ENCODE data around the gene DIPK1A. TPM values are rescaled to one million over a fixed set of nuclear protein-coding genes. Genes with fewer than 3 reads are reported as not detected.

The DIPK1A gene
- total RNA-seq, 1 experiment from 2014 or later = 1.0 TPM

- Histone ChIP-seq H4K20me1 (ENCODE audit: low read length) (no peaks in the 10 kb centered on the region), H3K27ac (ENCODE audit: low read length) (no peak overlapping the region), H3K9ac (ENCODE audit: low read length) (no peak overlapping the region), H2AFZ (ENCODE audit: low read length) (no peak overlapping the region), H3K27me3 (ENCODE audit: low read length) (no peaks in the 10 kb centered on the region), H3K4me3 (ENCODE audit: low read length) (no peak overlapping the region), H3F3A (ENCODE audit: low read length, unreplicated experiment) (no peaks in the 10 kb centered on the region), H3K4me1 (ENCODE audit: insufficient read depth, low read length) (peaks cover 12% of the 10 kb centered on the region), H3K9me2 (replicated peaks; ENCODE audit: low read length) (no peaks in the 10 kb centered on the region), H3K36me3 (ENCODE audit: low read depth, low read length) (no peaks in the 10 kb centered on the region), H3K79me2 (ENCODE audit: low read length) (no peaks in the 10 kb centered on the region), H3K4me2 (ENCODE audit: low read length) (no peak overlapping the region), H3K9me3 (ENCODE audit: low read length) (no peaks in the 10 kb centered on the region)
- DNase-seq (no peak), ATAC-seq (no peak)
- POLR2A ChIA-PET (ENCODE audit: unreplicated experiment) = no interaction called here
- intact Hi-C loops (cut with micrococcal nuclease) = no loop called here
- TF ChIP-seq EZH2phosphoT487 (IDR thresholded peaks at IDR 0.05; ENCODE audit: borderline replicate concordance, low read length) (no peak), CTCF (conservative IDR thresholded peaks at IDR 0.05; ENCODE audit: low read depth, low read length) (no peak), EZH2 (IDR thresholded peaks at IDR 0.05; ENCODE audit: low read length, unreplicated experiment) (no peak)
- CTCF ChIA-PET = no interaction called here
- BruUV-seq (replicated peaks) = no TSS peak
Measured at GRCh38 chr1:92945748-92946270, 15.5 kb downstream of the DIPK1A start.

GRCh38 chr1:92944901-92945747 lies 16.1 kb downstream of the DIPK1A start:
- no peak overlapping the region for H3K4me3 ChIP-seq (ENCODE audit: low read length)
- no TSS peak for BruUV-seq (replicated peaks)
- no peaks in the 10 kb centered on the region for H3K27me3 ChIP-seq (ENCODE audit: low read length)
- ChIA-PET POLR2A (ENCODE audit: unreplicated experiment) (no interaction called here), CTCF (no interaction called here)
- H3K9me3 ChIP-seq (ENCODE audit: low read length) = no peaks in the 10 kb centered on the region
- no peaks in the 10 kb centered on the region for H3K36me3 ChIP-seq (ENCODE audit: low read depth, low read length)
- no peak for ATAC-seq
- no peaks in the 10 kb centered on the region for H3K9me2 ChIP-seq (replicated peaks; ENCODE audit: low read length)
- H2AFZ ChIP-seq (ENCODE audit: low read length) = no peak overlapping the region
- no peak overlapping the region for H3K4me2 ChIP-seq (ENCODE audit: low read length)
- TF ChIP-seq CTCF (conservative IDR thresholded peaks at IDR 0.05; ENCODE audit: low read depth, low read length) = no peak
- TF ChIP-seq EZH2phosphoT487 (IDR thresholded peaks at IDR 0.05; ENCODE audit: borderline replicate concordance, low read length) = no peak
- H3K9ac ChIP-seq (ENCODE audit: low read length) = no peak overlapping the region
- DNase-seq = no peak
- no peaks in the 10 kb centered on the region for H3F3A ChIP-seq (ENCODE audit: low read length, unreplicated experiment)
- H3K79me2 ChIP-seq (ENCODE audit: low read length) = no peaks in the 10 kb centered on the region
- no peak overlapping the region for H3K27ac ChIP-seq (ENCODE audit: low read length)
- intact Hi-C loops (cut with micrococcal nuclease) = no loop called here
- no peaks in the 10 kb centered on the region for H4K20me1 ChIP-seq (ENCODE audit: low read length)
- H3K4me1 ChIP-seq (ENCODE audit: insufficient read depth, low read length) = peaks cover 12% of the 10 kb centered on the region

- TF ChIP-seq EZH2phosphoT487 (IDR thresholded peaks at IDR 0.05; ENCODE audit: borderline replicate concordance, low read length) (no peak), EZH2 (IDR thresholded peaks at IDR 0.05; ENCODE audit: low read length, unreplicated experiment) (no peak), CTCF (conservative IDR thresholded peaks at IDR 0.05; ENCODE audit: low read depth, low read length) (no peak)
- no peak for ATAC-seq
Measured at GRCh38 chr1:92943502-92943847, 17.8 kb downstream of the DIPK1A start.

More at GRCh38 chr1:92943502-92943847, 17.8 kb downstream of the DIPK1A start:
- H3K79me2 ChIP-seq (ENCODE audit: low read length) = no peaks in the 10 kb centered on the region
- no peaks in the 10 kb centered on the region for H3K36me3 ChIP-seq (ENCODE audit: low read depth, low read length)
- H3K27me3 ChIP-seq (ENCODE audit: low read length) = no peaks in the 10 kb centered on the region
- no peak overlapping the region for H3K9ac ChIP-seq (ENCODE audit: low read length)
- no peaks in the 10 kb centered on the region for H3K9me2 ChIP-seq (replicated peaks; ENCODE audit: low read length)
- ChIA-PET CTCF (no interaction called here), POLR2A (ENCODE audit: unreplicated experiment) (no interaction called here)
- no peak overlapping the region for H3K27ac ChIP-seq (ENCODE audit: low read length)
- H3K4me3 ChIP-seq (ENCODE audit: low read length) = no peak overlapping the region
- H2AFZ ChIP-seq (ENCODE audit: low read length) = no peak overlapping the region
- no peaks in the 10 kb centered on the region for H3F3A ChIP-seq (ENCODE audit: low read length, unreplicated experiment)
- H4K20me1 ChIP-seq (ENCODE audit: low read length) = no peaks in the 10 kb centered on the region
- no peak overlapping the region for H3K4me2 ChIP-seq (ENCODE audit: low read length)
- BruUV-seq (replicated peaks) = no TSS peak
- DNase-seq = no peak
- intact Hi-C loops (cut with micrococcal nuclease) = no loop called here
- peaks cover 11% of the 10 kb centered on the region for H3K4me1 ChIP-seq (ENCODE audit: insufficient read depth, low read length)
- H3K9me3 ChIP-seq (ENCODE audit: low read length) = no peaks in the 10 kb centered on the region
